Panc1 (cell line): ENCODE measurements around the gene CSNK1E. TPM values are rescaled to one million over a fixed set of nuclear protein-coding genes. Genes with fewer than 3 reads are reported as not detected.

ENCODE experiments used
- ATAC-seq: fragments of 200-7000 bp; cut with Tn5 transposase; 2 replicates; pipeline ENCODE4 v1.9.1; 2020; ENCODE audit warnings: mild to moderate bottlenecking, moderate library complexity
- BruUV-seq: library from RNA; stranded (reverse); fragments of 400-500 nt; replicated peaks from 2 replicates; lab custom pipeline; 2021; lab: Mats Ljungman, UMichigan
- CTCF ChIA-PET: fragments of 300-600 bp; sonication (Branson Sonifier 250); formaldehyde crosslinking; loops from one replicate; lab custom pipeline; 2022; ENCODE audit warnings: antibody characterized with exemption; lab: Charles Lee
- POLR2A ChIA-PET: fragments of 300-600 bp; sonication (Branson Sonifier 250); formaldehyde crosslinking; loops from one replicate; lab custom pipeline; 2022; ENCODE audit warnings: antibody characterized with exemption; lab: Charles Lee
- DNase-seq: peaks from one replicate; pipeline ENCODE4 v3.0.0-alpha.2; 2010; ENCODE audit warnings: low read depth, low spot score
- H3K27ac ChIP-seq: 2 replicates; pipeline ENCODE4 v1.5.1; 2011; ENCODE audit warnings: mild to moderate bottlenecking, low read length, inconsistent platforms
- H3K27me3 ChIP-seq: fragments of 200-500 bp; sonication (Bioruptor generic); 2 replicates; pipeline ENCODE4 v1.6.0; 2014; ENCODE audit warnings: low read length, inconsistent platforms; ENCODE audit not compliant: control insufficient read depth, insufficient read depth
- H3K36me3 ChIP-seq: fragments of 200-500 bp; sonication (Bioruptor generic); 2 replicates; pipeline ENCODE4 v1.5.1; 2014; ENCODE audit warnings: inconsistent platforms, mild to moderate bottlenecking, low read length, moderate library complexity; ENCODE audit not compliant: control insufficient read depth, insufficient read depth
- H3K4me1 ChIP-seq: 2 replicates; pipeline ENCODE4 v1.5.1; 2011; ENCODE audit warnings: inconsistent platforms, mild to moderate bottlenecking, low read length, moderate library complexity; ENCODE audit not compliant: control insufficient read depth, insufficient read depth
- H3K4me3 ChIP-seq, 2 experiments: 2 replicates each; pipeline ENCODE4 v1.5.1; 2011 to 2012; ENCODE audit warnings: low read depth in 2 of 2, low read length in 2 of 2, mild to moderate bottlenecking in 2 of 2, inconsistent platforms in 1 of 2, moderate library complexity in 1 of 2
- H3K9me3 ChIP-seq: fragments of 200-500 bp; sonication (Bioruptor generic); 2 replicates; pipeline ENCODE4 v1.5.1; 2014; ENCODE audit warnings: low read depth, mild to moderate bottlenecking, inconsistent platforms, low read length, moderate library complexity; ENCODE audit not compliant: control insufficient read depth, insufficient read depth
- CTCF ChIP-seq: fragments of 450-650 bp; IDR thresholded peaks from 2 replicates; pipeline ENCODE4 v1.5.1; 2017; ENCODE audit warnings: mild to moderate bottlenecking
- POLR2AphosphoS5 ChIP-seq: IDR thresholded peaks from 2 replicates; pipeline ENCODE4 v1.6.1; 2012; ENCODE audit warnings: mild to moderate bottlenecking, low read depth, low read length, moderate library complexity
- REST ChIP-seq, 2 experiments: IDR thresholded peaks; 2 replicates each; pipeline ENCODE4 v1.6.1; 2011 to 2012; ENCODE audit warnings: low read depth in 2 of 2, control low read depth in 1 of 2, low read length in 1 of 2, mild to moderate bottlenecking in 1 of 2, moderate library complexity in 1 of 2; ENCODE audit not compliant: insufficient read depth in 1 of 2
- SIN3A ChIP-seq: IDR thresholded peaks from 2 replicates; pipeline ENCODE4 v1.6.1; 2012; ENCODE audit warnings: low read depth, mild to moderate bottlenecking, low read length, moderate library complexity, borderline replicate concordance; ENCODE audit not compliant: insufficient read depth
- TCF7L2 ChIP-seq: IDR thresholded peaks from 2 replicates; pipeline ENCODE4 v1.6.1; 2011; ENCODE audit warnings: mild to moderate bottlenecking, low read depth, low read length, inconsistent platforms
- in situ Hi-C: cut with HindIII; loops from 2 replicates; pipeline ENCODE4 v1.10.0; 2016; ENCODE audit warnings: low sequenced_read_pairs, low pct_unique_long_range_greater_than_20kb
- intact Hi-C: fragments of 100-400 bp; cut with micrococcal nuclease; formaldehyde crosslinking; loops from one replicate; pipeline ENCODE4 v1.10.0; 2022; ENCODE audit not compliant: unreplicated experiment
- total RNA-seq: library from RNA; stranded (reverse); gene quantifications from one replicate; pipeline ENCODE4 v1.2.1, GENCODE V29; 2021; ENCODE audit not compliant: unreplicated experiment

Gene CSNK1E
- total RNA-seq, 1 experiment from 2014 or later = 115 TPM

- Histone ChIP-seq H3K4me3 (no peak overlapping the region), H3K4me1 (no peaks in the 10 kb centered on the region), H3K27me3 (no peaks in the 10 kb centered on the region), H3K9me3 (no peaks in the 10 kb centered on the region), H3K36me3 (no peaks in the 10 kb centered on the region), H3K27ac (no peak overlapping the region)
- TF ChIP-seq TCF7L2 (no peak), POLR2AphosphoS5 (no peak), SIN3A (no peak), CTCF (no peak), REST (IDR thresholded peaks at IDR 0.05; ENCODE audit: insufficient read depth in 1 of 2, low read depth in 2 of 2, low read length in 1 of 2) (no peak)
- ChIA-PET POLR2A (no interaction called here), CTCF (no interaction called here)
- BruUV-seq = no TSS peak
- no peak for DNase-seq
- in situ Hi-C loops = no loop called here
- no peak for ATAC-seq
- intact Hi-C loops = no loop called here
These were observed 21.4 kb downstream of the CSNK1E start for GRCh38 chr22:38295863-38296262.

GRCh38 chr22:38295339-38295738 is 21.9 kb downstream of the CSNK1E start:
- no peaks in the 10 kb centered on the region for H3K4me1 ChIP-seq
- no peak overlapping the region for H3K4me3 ChIP-seq
- CTCF ChIA-PET = no interaction called here
- BruUV-seq = no TSS peak
- POLR2A ChIA-PET = no interaction called here
- no peaks in the 10 kb centered on the region for H3K9me3 ChIP-seq
- in situ Hi-C loops (no loop called here), intact Hi-C loops (no loop called here)
- no peaks in the 10 kb centered on the region for H3K36me3 ChIP-seq
- TF ChIP-seq POLR2AphosphoS5 (no peak), TCF7L2 (no peak), REST (IDR thresholded peaks at IDR 0.05; ENCODE audit: insufficient read depth in 1 of 2, low read depth in 2 of 2, low read length in 1 of 2) (no peak), SIN3A (no peak), CTCF (no peak)
- no peak overlapping the region for H3K27ac ChIP-seq
- H3K27me3 ChIP-seq = no peaks in the 10 kb centered on the region
- ATAC-seq (no peak), DNase-seq (no peak)
